Measurements from ENCODE around the gene SOD2.
"Not testable (repeated sequence)": the region's sequence is repeated elsewhere in the genome, so short reads cannot be mapped to it uniquely, and the experiment has no call there.

- TF ChIP-seq CTCF (conservative IDR thresholded peaks at IDR 0.05; ENCODE audit: low read depth, low read length); EZH2phosphoT487 (IDR thresholded peaks at IDR 0.05; ENCODE audit: borderline replicate concordance, low read length): not testable (repeated sequence)
Measured at GRCh38 chr6:159733395-159733794, 40.4 kb upstream of the SOD2 start.

All from PC-3 (cell line).